AG10803 (cell line): ENCODE data around the gene KRTAP20-2.

Experiments used
- DNase-seq: peaks from one replicate; pipeline ENCODE4 v3.0.0; 2010; ENCODE audit warnings: low read depth
- H3K4me3 ChIP-seq: 2 replicates; pipeline ENCODE4 v1.5.1; 2011; ENCODE audit warnings: mild to moderate bottlenecking, low read length, control low read depth
- TF ChIP-seq, protein P1 (sequence below): conservative IDR thresholded peaks from 2 replicates; pipeline ENCODE4 v1.5.1; 2011; ENCODE audit warnings: mild to moderate bottlenecking, low read length, control low read depth, inconsistent platforms

Gene KRTAP20-2

GRCh38 chr21:30613836-30614235 is 21.2 kb upstream of the KRTAP20-2 start, which contains the start of gene KRTAP6-1:
KRTAP6-1 (minus strand) TSS chr21:30613930; CDS start chr21:30613904, 26 bp downstream.
- TF ChIP-seq, protein P1, sequence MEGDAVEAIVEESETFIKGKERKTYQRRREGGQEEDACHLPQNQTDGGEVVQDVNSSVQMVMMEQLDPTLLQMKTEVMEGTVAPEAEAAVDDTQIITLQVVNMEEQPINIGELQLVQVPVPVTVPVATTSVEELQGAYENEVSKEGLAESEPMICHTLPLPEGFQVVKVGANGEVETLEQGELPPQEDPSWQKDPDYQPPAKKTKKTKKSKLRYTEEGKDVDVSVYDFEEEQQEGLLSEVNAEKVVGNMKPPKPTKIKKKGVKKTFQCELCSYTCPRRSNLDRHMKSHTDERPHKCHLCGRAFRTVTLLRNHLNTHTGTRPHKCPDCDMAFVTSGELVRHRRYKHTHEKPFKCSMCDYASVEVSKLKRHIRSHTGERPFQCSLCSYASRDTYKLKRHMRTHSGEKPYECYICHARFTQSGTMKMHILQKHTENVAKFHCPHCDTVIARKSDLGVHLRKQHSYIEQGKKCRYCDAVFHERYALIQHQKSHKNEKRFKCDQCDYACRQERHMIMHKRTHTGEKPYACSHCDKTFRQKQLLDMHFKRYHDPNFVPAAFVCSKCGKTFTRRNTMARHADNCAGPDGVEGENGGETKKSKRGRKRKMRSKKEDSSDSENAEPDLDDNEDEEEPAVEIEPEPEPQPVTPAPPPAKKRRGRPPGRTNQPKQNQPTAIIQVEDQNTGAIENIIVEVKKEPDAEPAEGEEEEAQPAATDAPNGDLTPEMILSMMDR, result no peak
- DNase-seq, result no peak
- no peak within 1 kb of the TSS for H3K4me3 ChIP-seq

DNA sequence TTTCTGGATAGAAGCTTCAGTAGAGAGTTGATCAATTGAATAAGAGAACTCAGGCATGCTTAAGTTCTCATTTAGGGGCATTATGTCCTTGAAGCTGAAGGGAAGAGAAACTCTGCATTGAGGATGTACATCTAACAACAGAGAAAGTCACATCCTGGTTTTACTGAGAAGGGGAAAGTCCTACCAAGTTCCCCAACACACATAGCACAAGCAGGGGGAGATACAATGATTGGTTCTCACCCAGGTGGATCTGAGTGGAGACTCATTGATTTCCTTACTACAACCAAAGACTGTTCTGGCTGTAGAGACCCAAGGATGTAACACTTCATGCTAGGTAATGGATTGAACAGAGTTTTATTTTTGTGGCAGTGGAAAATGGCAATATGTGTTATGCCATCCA is 19.8 kb upstream of the KRTAP20-2 start:
- no peak overlapping the region for H3K4me3 ChIP-seq
- TF ChIP-seq, protein P1, result no peak

GRCh38 chr21:30616125-30616524 is 18.9 kb upstream of the KRTAP20-2 start, which contains the start of gene KRTAP20-1:
KRTAP20-1 (plus strand) TSS chr21:30616425; CDS start chr21:30616455, 30 bp downstream.
- DNase-seq, result no peak
- TF ChIP-seq, protein P1, result no peak
- H3K4me3 ChIP-seq, result no peak within 1 kb of the TSS

More for the DNA sequence above, 19.8 kb upstream of the KRTAP20-2 start:
- no peak for DNase-seq

- H3K4me3 ChIP-seq, result no peak overlapping the region
- TF ChIP-seq, protein P1, result no peak
- no peak for DNase-seq
Measured at GRCh38 chr21:30620080-30620479, 14.9 kb upstream of the KRTAP20-2 start.

GRCh38 chr21:30620522-30620921 is 14.5 kb upstream of the KRTAP20-2 start, which contains the start of gene KRTAP20-4:
KRTAP20-4 (plus strand) TSS chr21:30620627.
- no peak for DNase-seq
- TF ChIP-seq, protein P1, result no peak
- no peak within 1 kb of the TSS for H3K4me3 ChIP-seq

DNA sequence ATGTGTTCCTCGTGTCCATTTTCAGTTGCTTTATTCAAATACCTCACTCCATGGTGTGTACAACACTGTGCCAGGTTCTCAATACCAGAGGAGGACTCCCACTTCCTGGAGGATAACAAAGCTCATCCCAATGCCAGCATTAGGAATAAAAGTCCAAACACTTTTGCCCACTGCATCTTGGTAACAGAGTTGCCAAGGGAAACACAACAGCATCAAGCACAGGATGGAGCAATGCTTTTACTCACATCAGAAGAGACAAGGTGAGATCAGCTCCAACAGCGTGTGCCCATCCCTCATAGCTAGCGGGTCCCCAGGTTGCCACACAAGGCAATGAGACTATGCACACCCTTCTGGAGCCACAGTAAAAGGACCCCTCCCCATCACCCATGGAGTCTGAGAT is 11.6 kb upstream of the KRTAP20-2 start:
- TF ChIP-seq, protein P1, result no peak
- no peak overlapping the region for H3K4me3 ChIP-seq
- DNase-seq, result no peak

DNA sequence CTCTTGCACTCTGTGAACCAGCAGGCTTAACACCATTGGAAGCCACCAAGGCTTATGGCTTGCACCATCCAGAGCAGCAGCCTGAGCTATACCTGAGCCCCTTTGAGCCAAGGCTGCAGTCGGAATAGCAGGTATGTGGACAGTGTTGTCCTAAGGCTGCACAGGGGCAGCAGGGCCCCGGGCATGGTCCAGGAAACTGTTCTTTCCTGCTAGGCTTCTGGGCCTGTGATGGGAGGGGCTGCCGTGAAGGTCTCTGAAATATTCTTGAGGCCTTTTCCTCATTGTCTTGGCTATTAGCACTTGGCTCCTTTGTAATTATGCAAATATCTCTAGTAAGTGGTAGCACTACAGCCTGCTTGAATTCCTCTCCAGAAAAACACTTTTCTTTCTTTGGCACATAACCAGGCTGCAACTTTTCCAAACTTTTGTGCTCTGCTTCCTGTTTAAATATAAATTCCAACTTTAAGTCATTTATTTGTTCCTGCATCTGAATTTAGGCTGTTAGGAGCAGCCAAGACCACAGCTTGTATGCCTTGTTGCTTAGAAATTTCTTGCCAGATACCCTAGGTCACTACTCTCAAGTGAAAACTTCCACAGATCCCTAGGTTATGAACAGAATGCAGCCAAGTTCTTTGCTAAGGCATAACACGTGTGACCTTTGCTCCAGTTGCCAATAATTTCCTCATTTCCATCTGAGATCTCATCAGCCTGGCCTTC is 9.4 kb upstream of the KRTAP20-2 start:
- DNase-seq, result no peak
- TF ChIP-seq, protein P1, result no peak
- H3K4me3 ChIP-seq, result no peak overlapping the region
